T1000 (cell line): Measurements from ENCODE around the gene CHAC1.
"Not testable (repeated sequence)": the region's sequence is repeated elsewhere in the genome, so short reads cannot be mapped to it uniquely, and the experiment has no call there.

ENCODE experiments used
- DNase-seq: peaks from one replicate; lab custom pipeline; 2025; ENCODE audit warnings: mixed read lengths; lab: John Stamatoyannopoulos, UW

Gene CHAC1

DNA sequence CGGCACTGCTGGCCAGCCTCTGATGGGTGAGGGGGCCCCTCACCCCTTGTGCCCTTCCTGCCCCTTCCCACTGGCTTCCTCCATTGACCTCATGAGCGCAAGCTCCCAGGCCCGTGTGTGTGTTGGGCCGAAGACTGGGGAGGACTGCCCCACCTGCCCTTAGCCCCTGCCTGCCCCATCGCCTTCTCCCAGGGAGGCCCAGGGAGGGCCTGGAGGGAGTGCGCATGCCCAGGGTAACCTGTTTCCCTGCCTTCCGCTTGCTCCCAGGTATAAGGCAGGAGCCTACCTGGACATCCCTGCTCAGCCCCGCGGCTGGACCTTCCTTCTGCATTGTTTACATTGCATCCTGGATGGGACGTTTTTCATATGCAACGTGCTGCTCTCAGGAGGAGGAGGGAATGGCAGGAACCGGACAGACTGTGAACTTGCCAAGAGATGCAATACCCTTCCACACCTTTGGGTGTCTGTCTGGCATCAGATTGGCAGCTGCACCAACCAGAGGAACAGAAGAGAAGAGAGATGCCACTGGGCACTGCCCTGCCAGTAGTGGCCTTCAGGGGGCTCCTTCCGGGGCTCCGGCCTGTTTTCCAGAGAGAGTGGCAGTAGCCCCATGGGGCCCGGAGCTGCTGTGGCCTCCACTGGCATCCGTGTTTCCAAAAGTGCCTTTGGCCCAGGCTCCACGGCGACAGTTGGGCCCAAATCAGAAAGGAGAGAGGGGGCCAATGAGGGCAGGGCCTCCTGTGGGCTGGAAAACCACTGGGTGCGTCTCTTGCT lies 15.3 kb upstream of the CHAC1 start:
- no peak for DNase-seq

DNA sequence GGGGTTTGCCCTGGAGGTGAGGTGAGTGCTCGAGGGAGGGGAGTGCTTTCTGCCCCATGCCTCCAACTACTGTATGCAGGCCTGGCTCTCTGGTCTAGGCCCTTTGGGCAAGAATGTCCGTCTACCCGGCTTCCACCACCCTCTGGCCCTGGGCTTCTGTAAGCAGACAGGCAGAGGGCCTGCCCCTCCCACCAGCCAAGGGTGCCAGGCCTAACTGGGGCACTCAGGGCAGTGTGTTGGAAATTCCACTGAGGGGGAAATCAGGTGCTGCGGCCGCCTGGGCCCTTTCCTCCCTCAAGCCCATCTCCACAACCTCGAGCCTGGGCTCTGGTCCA lies 14.8 kb upstream of the CHAC1 start:
- DNase-seq: no peak

DNA sequence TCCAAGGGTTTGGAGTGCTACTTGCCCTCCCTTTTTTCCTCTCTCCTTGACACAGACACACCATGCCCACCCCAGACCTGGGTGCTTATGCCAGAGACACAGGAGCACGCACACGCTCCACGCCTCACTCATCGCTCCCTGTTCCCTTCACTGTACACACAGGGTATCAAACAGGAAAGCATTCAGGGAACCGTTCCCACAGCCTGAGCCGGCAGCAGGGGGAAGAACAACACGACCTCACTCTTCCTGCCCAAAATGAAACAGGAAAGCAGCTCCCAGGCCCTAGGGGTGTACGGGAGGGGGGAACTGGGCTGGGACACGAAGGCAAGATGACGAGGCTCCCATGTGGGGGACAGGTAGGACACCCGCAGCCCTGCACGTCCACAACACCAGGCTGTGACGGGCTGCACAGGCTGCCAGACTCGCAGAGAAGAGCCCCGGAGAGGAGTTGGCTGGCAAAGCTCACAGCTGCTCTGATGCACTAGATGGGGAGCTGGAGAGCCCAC lies 12.9 kb upstream of the CHAC1 start:
- DNase-seq: no peak

DNA sequence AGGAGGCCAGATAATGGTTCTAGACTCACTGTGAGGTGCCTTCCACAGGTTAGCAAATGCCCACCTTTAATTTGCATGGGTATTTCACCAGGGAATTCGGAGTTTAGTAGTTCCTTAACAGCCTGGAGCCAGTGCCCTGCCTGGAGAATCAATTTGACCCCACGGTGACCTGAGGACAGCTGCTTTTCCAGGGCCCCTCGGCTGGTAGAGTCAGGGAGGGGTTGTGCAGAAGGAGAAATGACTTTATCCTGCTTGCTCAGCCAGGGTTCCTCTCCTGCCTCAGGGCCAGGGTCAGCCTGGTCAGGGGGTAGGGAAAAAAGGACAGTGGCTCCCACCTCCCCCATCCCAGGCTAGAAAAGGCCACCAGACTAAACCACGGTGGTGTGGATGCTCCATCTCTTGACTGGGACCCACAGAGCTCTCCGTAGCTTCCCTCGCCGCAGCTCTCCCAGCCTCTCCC lies 12.2 kb upstream of the CHAC1 start:
- no peak for DNase-seq

DNA sequence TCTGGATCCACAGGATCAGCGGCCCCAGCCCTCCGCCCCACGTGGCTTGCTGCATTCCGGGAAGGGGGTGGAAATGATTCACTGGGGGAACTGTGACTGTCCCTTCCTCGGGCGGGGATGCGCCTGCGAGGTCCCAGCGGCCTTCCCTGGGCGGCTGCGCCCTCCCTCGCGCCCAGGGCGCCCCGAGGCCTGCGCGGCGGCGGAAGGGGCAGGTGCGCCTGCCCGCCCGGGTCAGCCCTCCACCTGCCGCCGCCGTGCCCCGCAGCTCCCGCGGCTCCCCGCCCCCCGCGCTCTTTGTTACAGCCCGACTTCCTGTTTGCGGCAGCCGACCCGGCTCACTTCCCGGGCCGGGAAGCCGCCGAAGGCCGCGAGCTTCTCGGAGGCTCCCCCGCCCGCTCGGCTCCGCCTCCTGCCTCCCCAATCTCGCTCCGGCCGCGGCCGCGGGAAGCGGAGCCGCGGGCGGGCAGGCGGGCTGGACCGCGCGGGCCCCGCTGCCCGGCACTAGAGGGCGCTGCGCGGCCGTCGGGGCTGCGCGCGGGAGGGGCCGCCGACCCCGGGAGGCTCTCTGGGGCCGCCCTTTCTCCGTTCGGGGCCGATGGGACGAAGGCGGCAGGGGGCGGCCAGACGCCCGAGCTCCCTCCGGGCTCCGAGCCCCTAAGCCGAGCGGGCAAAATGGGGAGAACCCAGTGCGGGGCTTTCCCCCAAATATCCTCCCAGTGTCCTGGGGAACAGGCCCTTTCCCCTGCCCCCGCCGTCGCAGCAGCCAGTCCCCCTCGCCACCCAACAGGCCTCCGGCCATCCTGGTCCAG lies 11.5 kb upstream of the CHAC1 start:
- DNase-seq: peak; percentile 81

DNA sequence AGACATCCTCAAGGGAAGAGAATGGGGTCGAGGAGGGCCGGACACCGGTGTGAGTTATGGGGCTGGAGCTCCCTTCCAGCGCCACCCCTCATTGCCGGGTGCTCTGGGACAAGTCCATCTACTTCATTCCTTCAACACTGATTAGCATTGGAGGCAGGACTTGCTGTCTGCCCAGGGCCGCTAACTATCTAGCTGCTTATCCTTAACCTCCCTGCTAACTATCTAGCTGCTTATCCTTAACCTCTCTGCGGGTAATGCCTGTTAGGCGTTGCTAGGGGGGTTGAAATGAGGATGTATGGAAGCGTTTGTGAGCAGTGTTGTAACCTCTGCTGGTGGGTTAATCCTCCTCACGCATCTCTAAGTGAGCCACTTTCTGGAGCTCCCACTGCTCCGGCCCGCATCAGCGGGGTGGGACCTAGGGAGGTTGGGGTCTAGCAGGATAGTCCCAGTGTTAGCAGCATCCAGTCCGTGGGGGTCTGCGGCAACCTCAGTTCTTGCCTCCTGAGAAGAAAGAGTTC lies 10.9 kb upstream of the CHAC1 start:
- no peak for DNase-seq

DNA sequence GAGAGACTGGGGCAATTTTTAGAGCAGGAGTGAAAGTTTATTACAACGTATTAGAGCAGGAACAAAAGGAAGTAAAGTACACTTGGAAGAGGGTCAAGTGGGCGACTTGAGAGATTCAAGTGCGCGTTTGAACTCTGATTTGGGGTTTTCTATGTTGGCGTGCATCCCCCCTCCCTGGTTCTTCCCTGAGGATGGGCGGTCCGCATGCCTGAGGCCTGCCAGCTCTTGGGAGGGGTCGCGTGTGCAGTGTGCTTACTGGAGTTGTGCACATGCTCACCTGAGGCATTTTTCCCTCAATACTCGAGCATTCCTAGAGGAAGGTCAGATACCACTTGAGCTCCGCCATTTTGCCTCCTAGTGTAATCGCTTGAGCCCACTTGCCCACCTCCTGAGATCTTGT lies 10.4 kb upstream of the CHAC1 start:
- DNase-seq: no peak

DNA sequence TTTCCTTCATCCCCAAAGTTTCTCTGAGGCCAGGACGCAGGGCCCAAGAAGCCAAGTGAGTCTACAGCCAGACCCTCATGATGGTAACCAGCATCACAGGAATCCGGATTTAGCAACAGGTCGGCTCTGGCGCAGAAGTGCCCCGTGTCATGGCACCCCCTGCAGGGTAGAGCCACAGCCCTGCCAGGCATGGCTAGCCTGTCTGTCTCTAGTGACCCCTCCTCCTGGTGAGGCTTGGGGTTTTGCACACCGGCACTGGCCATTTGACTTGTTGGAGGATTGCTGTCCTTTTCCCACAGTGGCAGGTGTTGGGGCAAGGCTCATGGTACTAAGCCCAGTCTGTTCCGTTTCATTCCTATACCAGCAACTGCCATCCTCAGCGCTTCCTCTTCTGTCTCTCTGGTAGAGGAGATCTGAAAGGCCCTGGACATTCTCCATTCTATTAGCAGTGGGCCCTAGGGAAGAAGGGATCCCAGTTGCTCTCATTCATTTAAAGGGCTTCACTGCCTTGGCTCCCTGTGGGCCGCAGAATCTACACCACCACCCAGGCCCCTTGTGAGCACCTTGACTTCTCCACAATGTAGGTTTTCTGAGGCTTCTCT lies 9.4 kb upstream of the CHAC1 start:
- DNase-seq: no peak

DNA sequence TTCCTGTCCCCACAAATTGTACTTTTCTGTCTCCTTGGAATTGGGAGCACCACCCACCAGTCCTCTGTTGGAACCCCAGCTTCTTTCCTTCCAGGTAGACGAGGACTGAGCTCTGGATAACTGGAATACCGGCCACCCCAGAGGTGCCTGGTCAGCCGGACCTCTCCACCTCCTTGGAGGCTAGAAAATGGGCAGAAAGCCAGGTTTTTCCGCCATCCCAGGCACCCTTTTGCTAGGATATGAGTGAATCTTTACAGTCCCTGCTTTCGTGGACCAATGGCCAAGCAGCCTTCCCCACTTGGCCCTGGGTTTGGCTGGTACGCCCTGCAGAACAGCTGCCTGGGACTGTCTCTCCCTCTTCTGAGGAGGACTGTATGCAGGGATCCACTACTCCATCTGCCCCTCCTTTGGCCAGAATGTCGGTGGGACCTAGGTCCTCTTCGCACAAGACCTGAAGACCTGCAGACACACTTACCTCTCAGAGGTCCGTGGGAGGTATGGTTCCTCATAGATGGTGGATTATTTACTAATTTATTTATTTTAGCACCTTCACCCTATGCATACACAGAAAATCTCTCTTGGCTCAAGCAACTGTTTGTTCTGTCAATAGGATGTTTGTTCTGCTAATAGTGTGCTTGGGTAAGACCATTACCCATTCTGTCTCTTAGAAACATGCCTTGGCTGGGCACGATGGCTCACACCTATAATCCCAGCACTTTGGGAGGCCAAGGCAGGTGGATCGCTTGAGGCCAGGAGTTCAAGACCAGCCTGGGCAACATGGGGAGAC lies 8.6 kb upstream of the CHAC1 start:
- no peak for DNase-seq

DNA sequence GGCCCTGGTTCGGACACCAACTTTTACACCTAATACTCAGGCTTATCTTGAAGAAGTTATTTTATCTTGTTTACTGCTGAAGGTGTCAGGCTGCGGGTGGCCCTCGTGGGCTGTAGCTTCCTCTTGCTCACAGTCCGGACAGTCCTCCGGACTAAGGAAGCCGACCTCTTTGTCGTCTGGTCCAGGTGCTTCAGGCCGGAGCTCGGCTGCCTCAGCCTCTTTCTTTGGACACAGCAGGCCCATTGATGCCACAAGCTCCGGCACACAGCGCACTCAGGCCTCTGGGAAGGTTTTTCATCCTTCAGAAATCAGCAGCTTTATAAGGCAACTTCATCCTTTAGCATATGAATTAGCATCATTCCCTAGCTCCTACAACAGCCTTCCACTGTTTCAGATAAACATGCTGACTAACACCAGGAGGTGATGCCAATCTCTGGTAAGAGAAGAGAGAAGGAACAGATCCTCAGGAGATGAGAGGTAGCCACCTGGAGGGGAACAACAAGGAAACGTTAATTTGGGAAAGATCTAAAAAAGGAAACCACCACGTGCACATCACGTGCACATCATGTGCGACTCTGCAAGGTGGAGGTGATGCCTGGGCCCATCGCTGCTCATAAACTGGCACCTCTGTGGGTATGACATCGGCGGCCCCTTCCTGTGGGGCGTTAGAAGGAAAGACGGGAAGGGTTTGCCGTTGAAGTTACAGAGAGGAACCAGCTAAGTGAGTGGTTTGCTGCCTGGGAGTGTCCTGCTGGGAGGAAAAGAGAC lies 4.4 kb upstream of the CHAC1 start:
- no peak for DNase-seq

DNA sequence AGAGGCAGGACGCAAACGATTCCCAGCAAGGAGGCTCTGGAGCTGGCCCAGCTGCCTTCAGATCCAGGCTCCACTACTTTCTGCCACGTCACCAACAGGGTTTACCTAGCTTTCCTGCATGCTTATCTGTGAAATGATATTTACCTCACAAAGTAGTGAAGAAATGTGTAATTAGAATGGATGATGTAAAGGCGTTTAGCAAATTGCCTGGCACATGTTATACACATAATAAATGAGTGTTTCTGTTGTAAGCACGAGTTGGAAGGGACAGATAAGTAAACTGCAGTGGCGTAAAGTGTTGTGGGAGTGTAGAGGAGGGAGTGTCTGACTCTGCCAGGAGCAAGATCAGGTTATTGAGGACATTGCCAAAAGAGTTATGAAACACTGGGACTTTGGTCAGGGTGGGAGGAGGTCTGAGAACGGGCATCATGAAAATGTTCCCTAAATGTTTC lies 3.5 kb upstream of the CHAC1 start:
- DNase-seq: no peak

DNA sequence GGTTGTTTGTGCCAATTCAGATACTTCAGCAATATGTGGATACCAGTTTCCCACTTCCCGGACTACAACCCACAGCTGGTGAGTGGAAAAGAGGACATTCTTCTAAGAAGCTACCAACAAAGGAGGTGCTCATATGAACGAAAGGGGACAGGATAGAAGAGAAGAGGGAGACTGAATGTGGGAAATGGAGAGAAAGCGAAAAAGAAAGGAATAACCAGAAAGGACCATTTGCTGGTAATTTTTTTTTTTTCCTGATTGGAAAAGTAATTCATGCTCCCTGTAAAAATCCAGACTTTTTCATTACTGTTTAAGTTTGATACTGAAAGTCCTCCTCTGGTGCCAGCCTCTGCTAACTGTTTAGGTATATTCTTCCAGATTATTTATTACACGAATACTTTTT lies 1.5 kb upstream of the CHAC1 start:
- no peak for DNase-seq

DNA sequence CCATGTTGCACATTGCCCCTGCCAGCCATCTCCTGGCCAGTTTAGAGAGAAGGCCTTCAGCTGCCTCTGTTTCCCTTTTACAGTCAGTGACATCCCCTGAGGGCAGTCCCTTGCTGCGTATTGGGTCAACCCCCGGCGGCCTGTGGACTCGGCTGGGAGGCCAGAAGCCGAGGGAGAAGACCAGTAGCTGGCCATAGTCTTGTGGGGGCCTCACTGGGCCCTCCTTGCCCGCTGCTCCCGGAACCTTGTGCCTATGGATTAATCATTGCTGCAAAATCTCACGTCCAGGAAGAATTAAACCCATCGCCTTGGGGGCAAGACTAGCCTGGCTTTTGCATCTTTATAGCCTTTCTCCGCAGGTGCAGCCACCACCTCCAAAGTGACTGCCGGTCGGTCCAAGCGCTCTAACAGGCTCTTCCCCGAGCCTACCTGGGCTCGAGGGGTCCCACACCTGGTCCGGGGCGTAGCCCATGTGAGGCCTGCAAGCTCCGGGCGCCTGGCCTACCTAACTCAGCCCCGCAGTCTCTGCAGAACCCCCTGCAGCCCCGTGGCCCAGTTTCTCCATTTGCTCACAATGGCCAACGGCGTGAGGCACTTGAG lies 870 bp upstream of the CHAC1 start:
- DNase-seq: no peak

DNA sequence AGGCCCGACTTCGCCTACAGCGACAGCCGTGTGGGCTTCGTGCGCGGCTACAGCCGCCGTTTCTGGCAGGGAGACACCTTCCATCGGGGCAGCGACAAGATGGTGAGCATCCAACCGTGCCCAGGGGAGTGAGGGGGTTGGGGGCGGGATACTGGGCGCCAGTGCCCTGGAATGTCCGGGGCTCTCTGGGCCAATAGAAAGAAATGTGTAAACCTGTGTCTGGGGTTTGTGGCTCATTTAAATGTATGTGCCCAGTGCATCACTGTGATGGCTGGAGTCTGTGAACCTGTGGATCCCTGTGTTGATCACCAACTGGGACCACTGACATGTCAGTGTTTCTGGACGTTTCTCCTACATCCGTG lies 423 bp downstream of the CHAC1 start:
- DNase-seq: no peak

DNA sequence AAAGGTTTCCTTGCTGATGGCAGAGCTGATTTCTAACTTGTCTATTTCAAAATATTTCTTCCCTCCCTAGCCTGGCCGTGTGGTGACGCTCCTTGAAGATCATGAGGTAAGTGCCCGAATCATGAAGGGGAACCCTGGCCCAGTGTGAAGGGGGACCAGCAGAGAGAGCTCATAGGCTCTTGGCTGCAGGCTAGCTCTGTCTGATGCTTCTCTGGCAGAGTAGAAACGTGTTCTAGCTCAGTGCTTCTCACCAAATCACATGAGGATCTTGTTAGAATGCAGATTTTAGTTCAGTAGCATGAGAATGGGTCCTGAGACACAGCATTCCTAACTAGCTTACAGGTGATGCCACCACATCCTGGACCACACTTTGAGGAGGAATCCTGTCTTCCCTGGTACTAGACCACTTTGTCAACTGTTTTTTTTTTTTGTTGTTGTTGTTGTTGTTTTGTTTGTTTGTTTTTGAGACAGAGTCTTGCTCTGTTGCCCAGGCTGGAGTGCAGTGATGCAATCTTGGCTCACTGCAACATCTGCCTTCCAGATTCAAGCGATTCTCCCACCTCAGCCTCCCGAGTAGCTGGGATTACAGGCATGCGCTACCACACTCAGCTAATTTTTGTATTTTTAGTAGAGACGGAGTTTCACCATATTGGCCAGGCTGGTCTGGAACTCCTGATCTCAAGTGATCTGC lies 1.0 kb downstream of the CHAC1 start:
- DNase-seq: not testable (repeated sequence)

DNA sequence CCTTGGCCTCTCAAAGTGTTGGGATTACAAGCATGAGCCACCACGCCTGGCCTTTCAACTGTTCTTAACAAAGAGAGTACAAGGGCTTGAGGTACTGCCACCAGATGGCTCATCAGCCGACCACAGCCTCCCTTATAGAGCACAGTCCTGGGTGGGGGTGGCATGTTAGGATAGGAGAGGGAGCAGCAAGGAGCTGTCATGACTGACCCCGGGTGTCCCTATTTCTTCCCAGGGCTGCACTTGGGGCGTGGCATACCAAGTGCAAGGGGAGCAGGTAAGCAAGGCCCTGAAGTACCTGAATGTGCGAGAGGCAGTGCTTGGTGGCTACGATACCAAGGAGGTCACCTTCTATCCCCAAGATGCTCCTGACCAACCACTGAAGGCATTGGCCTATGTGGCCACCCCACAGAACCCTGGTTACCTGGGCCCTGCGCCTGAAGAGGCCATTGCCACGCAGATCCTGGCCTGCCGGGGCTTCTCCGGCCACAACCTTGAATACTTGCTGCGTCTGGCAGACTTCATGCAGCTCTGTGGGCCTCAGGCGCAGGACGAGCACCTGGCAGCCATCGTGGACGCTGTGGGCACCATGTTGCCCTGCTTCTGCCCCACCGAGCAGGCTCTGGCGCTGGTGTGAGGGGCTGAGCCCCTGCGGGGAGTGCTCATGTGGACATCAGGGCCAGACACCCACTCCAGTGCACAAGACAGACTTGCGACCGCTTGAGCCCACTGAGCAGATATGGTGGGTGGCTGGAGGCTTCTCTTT lies 2.1 kb downstream of the CHAC1 start:
- no peak for DNase-seq

DNA sequence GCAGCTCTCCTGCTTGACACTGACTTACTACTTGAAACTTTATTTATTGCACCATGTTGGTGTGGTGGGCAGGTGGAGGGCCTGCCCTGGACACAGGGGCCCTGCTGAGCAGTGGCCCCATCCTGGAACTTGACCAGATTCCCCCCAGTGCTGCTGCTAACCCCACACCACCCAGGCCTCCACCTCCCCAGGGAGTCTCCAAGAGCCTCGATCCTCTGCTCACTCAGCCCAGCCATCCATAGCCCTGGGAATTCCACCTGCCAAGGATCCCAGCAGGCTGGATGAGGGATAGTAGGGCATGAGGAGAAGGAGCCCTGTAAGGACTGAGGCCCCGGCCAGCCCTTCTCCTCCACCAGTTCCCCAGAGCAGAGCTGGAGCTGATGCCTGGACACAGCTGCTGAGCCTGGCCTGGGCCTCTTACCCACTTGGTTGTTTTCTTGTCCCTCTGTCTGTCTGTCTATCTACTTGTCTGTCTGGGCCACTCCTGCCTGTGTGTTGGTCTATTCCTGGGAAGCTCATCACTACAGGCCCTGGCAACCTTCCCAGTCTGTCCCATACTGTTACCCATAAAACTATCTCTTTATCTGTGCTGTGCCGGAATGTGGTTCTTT lies 2.8 kb downstream of the CHAC1 start:
- no peak for DNase-seq

DNA sequence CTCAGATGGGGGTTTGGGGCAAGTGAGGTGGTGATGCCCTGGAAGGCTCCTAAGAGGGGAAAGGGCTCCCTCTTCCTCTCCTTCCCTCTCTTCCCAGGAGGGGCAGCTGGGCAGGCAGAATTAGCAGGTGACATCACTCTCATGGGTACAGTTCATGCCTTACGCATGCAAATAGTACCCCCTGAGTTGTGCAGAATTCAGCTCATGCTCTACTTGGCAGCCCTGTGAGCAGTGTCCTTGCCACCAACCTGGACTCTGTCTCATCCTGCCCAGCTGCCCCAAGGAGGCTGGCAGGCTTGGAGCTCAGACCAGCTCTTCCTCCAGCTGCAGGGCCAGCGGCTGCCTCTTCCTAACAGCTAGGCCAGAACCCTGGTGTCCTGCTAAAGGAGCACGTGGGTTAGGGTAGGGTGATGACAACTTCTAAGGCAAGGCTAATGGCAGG lies 3.3 kb downstream of the CHAC1 start:
- DNase-seq: no peak

DNA sequence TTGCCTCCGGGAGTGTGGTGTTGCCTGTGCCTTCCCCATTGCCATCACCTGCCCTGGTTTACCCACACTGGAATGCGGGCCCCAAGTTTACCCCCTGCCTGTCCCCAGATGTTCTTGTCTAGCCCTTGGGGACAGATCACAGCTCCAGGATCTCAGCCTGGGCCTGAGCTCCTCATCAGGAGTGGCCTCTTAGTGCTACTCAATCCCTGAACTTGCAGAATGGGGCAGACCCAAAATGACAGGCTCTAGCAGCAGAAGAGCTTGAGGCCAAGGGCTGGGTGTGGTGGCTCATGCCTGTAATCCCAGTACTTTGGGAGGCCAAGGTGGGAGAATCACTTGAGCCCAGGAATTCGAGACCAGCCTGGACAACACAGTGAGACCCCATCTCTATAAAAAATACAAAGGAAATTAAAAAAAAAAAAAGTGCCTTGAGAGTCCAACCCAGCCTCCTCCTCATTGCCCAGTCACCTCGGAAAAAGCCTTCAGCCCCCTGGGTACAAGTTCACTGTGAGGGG lies 3.8 kb downstream of the CHAC1 start:
- no peak for DNase-seq
